ENCODE data around the gene MKRN2.

MKRN2 gene

DNA sequence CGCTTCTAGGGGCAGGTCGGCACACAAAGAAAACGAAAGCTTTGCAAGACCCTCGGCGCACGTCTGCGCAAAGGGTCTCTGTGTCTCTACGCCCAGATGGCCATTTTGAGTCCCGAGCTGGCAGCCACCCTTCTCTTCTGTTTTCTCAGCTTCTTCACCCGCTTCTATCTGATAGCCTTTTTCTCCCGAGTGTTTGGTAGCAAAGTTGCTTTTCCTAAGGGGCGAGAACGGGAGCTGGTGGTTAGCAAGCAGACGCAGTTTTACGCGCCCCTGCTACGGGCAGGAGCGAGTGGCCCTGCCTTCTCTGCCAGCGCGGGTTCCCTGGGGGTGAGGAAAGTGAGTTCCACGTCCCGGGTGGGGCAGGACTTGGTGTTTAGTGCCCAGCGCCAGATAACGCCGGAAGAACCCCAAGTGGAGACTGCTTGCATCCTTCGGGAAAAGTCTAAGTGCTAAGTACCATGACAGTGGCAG is 2.9 kb upstream of the MKRN2 start:
- no peak for DNase-seq (ENCODE audit: low read depth in 2 of 2)

DNA sequence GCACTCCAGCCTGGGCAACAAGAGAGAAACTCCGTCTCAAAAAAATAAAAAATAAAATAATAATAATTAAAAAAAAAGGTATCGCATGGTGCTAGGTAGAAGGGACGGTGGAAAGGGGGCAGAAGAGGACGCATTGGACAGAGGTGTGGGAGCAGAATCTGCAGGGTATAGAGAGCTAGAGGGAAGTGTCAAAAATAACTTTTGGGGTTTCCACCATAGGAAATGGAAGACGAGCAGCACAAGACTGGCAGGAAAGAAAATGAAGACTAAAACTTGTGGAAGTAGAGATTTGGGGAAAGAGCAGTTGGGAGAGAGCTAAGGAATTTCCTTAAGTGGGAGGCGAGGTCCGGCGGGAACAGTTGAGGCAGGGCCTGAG is 585 bp upstream of the MKRN2 start:
- no peak for DNase-seq (ENCODE audit: low read depth in 2 of 2)

DNA sequence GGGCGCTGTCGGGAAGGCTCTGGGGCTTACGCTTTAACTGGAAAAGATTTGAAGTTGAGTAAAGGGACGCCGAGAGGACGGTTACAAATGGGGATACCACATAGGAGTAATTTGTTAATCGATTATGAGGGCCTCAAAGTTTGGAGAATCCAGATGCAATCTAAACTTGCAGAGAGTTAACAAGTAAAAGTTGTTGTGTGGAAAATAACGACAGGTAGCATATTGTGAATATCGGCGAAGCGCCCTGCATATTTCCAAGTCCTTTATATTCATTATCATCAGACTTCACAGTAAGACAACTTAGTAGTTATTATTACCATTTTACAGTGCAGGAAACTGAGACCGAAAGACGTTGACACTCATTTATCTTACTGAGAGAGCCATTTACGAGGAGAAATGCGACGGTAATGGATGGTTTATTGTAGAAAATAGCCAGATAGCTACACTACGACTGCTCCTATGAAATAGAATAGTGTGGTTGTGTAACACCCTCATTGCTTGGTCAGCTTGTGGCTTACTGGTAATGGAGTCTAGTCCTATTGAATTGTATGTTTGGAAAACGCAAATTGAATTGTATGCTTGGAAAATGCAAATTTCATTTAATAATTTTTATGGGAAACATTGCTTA is 700 bp downstream of the MKRN2 start:
- DNase-seq (ENCODE audit: low read depth in 2 of 2) = no peak

DNA sequence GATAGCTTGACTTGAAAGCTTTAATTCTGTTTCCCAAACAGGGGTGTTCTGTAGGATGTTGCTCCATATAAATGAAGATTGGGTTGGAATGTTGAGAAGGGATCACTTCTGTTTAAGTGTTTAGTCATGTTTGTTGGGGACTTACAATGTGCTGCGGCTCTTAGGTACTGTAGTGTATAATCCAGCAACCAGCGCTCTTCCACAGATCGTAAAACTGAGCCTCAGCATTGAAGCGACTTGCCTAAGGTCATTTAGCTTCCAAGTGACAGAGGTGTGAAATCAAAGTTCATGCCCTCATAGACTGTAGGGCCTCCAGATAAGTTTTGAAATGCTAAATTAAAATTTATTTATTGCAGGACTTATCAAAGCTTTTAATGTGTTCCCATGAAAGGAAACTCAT is 1.8 kb downstream of the MKRN2 start:
- DNase-seq (ENCODE audit: low read depth in 2 of 2) = no peak

DNA sequence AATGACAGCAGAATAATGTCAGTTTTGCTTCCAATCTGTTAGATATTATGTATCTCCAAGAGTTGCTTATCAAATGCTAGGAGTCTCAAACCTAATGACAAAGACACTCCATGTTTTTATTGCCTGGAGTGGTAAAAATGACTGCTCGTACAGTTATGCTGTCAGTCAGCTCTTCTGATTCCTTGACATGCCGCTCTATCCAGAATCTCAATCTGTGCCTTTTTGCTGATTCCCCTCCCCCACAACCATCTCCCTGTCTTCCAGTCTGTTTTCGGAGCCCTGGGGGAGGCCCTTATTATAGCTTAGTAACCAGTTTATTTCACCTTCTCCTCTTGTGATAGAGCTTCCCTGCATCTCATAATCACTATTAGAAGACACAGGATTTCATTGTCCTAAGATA is 2.6 kb downstream of the MKRN2 start:
- no peak for DNase-seq (ENCODE audit: low read depth in 2 of 2)

DNA sequence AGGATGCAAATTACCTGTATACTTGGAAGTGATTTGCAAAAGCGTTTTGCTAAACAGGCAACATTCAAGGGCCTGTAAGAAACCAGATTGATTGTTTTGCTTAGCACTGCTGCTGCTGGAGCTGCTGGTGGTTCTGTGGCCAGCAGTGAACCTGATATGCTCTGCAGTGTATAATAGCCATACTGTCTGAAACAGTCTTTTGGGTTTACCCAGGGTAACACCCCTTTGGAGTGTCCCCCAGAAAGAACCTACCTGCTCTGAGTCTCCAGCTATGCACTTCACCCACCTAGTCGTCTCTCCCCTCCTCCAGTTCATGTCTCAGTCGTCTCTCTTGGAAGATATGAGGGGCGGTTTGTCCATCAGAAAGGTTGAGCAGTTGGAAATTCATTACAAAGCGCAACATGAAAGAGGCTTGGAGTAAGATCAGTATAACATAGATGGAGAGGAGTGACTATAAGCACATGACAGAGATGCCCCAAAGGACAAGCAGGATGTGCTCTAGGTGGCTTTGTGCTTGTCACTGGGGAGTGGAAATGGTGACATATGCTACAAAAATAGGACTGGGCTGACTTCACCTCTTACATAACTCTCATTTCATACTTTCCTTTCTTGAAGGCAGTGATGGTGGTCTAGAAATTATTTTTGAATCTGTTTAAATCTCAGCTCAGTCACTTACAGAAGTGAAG is 3.8 kb downstream of the MKRN2 start:
- DNase-seq (ENCODE audit: low read depth in 2 of 2) = no peak

DNA sequence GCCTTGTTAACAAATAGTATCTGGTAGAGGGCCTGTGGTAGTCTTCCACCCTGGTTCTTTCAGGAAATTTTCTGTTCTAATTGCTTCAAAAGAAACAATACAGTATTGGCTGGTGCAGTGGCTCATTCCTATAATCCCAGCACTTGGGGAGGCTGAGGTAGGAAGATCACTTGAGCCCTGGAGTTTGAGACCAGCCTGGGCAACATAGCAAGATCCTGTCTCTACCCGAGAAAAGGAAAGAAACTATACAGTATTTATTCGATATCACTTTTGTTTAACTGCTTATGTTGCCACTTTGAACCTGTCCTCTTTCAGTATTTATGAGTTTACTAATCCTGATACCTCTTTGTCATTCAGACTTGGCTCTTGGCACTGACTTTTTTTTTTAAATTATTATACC is 4.5 kb downstream of the MKRN2 start:
- no peak for DNase-seq (ENCODE audit: low read depth in 2 of 2)

DNA sequence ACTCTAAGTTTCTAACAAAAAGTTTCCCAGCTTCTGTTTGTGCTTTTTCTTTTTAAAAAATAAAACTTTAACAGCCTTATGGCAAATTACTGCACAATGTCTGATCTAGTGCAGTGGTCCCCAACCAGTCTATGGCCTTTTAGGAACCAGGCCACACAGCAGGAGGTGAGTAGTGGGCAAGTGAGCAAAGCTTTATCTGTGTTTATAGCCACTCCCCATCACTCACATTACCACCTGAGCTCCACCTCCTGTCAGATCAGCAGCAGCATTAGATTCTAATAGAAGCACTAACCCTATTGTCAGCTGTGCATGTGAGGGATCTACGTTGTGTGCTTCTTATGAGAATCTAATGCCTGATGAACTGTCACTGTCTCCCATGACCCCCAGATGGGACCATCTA is 5.6 kb downstream of the MKRN2 start:
- no peak for DNase-seq (ENCODE audit: low read depth in 2 of 2)

DNA sequence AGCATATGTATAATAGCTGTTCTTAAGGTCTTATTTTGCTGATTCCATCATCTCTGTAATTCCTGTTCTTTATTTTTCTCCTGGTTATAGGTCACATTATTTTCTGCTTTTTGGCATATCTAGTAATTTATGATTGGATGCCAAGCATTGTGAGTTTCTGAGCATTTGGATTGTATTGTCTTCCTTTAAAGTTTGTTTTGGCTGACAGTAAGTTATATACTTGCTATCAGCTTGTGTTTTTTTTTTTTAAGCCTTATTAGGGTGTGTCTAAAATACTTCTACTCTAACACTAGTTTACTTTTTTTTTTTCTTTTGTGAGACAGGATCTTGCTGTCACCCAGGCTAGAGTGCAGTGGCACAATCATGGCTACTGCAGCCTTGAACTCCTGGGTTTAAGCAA is 10.1 kb downstream of the MKRN2 start:
- DNase-seq (ENCODE audit: low read depth in 2 of 2) = no peak

DNA sequence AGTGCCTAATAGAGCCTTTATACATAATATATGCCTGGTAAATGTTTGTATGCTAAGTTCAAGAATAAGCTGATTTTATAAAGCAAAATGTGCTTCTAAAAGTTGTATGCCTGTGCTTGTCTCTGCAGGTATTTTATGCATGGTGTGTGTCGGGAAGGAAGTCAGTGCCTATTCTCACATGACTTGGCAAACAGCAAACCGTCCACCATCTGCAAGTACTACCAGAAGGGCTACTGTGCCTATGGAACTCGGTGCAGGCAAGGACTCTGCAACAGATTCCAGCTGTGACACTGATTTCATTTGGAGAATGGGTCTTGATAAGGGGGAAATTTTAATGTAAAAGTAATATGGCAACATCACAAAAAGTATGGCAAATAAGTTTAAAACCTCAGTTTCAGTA is 11.9 kb downstream of the MKRN2 start:
- no peak for DNase-seq (ENCODE audit: low read depth in 2 of 2)

DNA sequence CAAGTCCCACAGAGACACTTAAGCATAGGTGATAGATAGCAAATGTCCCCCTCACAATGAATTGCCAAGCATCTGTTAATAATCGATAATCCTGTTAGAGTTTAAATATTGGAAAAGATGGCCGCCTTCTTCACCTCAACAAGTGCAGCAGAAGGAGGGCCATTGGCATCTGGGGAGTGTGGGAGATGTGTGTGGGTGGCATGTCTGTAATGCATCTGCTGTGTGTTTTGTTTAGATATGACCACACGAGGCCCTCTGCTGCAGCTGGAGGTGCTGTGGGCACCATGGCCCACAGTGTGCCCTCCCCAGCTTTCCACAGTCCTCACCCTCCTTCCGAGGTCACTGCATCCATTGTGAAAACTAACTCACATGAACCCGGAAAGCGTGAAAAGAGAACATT is 12.9 kb downstream of the MKRN2 start:
- no peak for DNase-seq (ENCODE audit: low read depth in 2 of 2)

DNA sequence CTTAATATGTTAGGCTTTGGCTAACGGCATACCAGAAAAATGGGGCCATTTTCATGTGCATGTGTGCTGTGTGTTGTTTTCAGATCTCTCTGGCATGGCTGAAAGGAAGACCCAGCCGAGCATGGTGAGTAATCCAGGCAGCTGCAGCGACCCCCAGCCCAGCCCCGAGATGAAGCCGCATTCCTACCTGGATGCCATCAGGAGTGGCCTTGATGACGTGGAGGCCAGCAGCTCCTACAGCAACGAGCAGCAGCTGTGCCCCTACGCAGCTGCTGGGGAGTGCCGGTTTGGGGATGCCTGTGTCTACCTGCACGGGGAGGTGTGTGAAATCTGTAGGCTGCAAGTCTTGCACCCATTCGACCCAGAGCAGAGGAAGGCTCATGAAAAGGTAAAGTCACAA is 15.1 kb downstream of the MKRN2 start:
- DNase-seq (ENCODE audit: low read depth in 2 of 2) = no peak

DNA sequence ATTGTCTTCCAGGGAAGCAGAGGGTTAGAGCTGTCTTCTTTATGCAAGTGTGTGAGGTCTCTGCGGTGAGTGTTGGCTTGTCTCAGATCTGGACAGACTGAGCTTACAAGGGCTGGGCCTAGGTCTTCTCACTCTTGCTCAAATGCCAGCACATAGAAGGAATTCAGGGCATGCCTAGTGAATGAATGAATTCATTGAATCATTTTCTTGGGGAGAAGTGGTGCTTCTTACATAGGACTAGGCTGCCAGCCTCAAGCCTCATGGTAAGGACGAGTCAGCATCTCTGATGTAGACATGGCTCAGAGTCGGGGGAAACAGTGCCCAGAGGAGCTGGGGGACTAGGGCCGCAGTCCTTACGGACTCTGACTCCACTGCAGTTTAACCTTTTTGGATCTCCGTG is 17.2 kb downstream of the MKRN2 start:
- no peak for DNase-seq (ENCODE audit: low read depth in 2 of 2)

DNA sequence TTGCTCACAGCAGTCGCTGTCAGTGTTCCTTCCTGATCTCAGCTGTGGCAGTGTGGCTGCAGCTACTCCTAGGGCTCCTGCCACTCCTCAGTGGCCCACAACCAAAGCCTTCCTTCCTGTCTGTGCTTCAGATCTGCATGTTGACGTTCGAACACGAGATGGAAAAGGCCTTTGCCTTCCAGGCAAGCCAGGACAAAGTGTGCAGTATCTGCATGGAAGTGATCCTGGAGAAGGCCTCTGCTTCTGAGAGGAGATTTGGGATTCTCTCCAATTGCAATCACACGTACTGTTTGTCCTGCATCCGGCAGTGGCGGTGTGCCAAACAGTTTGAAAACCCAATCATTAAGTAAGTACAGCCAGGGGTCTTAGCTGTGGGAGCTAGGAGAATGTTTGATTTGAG is 17.8 kb downstream of the MKRN2 start:
- DNase-seq (ENCODE audit: low read depth in 2 of 2) = no peak

DNA sequence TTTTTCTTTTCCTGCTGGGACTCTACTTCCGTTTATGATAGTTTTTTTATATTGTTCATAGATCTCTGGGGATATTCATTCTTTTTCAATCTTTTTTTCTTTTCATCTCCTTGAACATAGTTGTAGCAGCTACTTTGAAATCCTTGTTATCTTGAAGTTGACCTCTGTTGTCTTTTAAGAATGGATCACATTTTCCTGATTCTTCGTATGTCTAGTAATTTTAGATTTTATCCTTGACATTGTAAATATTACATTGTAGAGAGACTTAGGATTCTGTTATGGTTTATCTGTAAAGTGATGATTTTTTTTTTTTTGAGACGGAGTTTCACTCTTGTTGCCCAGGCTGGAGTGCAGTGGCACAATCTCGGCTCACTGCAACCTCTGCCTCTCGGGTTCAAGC is 20.5 kb downstream of the MKRN2 start:
- no peak for DNase-seq (ENCODE audit: low read depth in 2 of 2)

DNA sequence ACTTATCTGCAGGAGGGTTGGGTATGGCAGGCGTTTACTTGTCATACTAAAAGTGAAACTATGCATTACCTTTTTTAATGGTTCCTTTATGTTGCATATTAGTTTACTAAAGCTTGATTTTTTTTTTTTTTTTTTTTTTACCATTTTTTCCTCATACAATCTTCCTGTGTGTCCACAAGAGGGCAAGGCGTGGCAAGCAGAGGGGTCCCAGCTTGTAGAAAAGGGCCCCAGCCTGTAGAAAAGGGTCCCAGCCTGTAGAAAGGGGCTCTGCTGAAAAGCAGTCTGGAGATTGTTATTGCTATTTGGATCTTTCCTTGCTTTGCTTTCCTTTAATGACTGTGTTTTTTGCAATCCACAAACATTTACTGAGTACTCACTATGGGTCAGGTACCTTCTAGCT is 21.9 kb downstream of the MKRN2 start:
- no peak for DNase-seq (ENCODE audit: low read depth in 2 of 2)

DNA sequence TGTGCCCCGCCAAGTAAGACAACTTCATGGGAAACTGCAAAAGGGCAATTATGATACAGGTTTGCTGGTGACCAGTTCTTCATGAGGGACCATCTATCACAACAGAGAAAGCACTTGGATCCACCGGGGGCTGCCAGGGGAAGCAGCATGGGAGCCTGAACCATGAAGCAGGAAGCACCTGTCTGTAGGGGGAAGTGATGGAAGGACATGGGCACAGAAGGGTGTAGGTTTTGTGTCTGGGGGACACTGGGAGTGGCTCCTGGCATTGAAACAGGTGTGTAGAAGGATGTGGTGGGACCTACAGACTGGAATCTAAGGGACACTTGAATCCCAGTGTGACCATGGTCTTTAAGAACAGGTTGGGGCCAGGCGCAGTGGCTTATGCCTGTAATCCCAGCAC is 22.6 kb downstream of the MKRN2 start:
- DNase-seq (ENCODE audit: low read depth in 2 of 2) = no peak

DNA sequence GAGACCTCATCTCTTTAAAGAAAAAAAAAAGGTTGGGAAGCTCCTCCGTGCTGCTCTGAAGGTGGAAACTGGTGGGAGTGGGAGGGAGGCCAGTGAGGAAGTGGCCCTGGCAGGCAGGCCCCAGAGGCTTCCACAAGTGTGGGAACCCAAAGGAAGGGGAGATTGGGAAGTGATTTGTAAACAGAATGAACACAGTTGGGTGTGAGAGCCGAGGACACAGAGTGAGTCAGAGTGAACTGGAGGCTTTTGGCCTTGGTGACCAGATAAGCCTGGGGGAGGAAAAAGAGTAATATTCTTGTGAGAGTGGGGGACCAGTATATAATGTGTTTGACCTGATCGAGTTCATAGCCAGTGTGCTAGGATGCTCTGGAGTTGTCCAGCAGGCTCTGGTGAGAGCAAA is 23.0 kb downstream of the MKRN2 start:
- no peak for DNase-seq (ENCODE audit: low read depth in 2 of 2)

DNA sequence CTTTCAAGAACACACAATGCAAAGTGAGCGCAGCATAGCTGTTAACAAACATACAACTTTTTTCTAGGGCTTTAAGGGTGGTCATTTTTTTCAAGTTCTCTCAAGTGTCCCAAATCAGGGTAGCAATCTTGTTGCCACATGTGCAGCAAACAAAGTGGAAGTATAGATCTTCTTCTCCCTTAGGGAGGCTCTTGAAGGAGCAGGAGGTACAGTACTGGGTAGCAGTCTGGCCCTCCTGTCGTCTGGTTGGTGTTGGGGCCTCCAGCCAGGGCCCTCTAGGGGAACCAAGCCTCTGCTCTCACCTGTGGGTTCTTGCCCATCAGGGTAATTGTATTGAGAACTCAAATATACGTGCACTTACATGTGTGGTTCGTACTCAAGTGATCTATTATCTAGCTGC is 25.8 kb downstream of the MKRN2 start:
- DNase-seq (ENCODE audit: low read depth in 2 of 2) = no peak

DNA sequence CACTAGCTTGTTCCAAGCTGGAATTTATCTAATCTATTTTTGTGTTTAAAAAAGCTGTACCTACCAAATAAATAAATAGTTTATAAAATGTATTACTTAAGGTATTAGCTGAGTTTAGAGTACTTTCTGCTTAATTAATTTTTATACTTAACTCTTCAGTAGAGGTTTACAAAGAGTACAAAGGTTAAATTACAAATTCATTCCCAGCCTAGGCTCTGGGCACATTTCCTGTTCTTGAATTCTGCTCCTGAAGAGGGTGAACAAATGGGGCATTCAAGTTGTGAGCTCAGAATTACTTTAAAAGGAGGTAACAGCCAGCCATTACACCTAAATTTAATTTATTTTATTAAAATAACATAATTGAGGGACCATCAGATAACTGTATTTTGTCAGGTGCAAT is 26.4 kb downstream of the MKRN2 start:
- no peak for DNase-seq (ENCODE audit: low read depth in 2 of 2)

DNA sequence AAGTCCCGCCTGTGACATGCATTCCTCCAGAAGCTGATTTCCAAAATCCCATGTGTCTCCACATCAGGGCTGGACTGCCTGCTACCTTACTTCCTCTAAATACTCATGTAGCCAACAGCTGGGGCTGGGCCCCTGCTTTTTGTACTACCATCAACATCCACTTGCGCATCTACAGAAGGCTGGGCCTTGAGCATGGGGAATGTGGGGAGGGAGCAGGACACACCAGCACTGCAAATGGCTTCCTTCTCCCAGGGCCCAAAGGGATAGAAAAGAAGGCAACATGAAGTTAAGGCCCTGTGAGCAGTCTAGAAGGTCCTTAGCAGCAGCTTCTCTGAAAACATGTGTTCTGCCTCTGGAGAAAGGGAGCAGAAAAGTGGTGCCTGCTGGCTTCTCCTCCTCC is 27.2 kb downstream of the MKRN2 start:
- no peak for DNase-seq (ENCODE audit: low read depth in 2 of 2)

DNA sequence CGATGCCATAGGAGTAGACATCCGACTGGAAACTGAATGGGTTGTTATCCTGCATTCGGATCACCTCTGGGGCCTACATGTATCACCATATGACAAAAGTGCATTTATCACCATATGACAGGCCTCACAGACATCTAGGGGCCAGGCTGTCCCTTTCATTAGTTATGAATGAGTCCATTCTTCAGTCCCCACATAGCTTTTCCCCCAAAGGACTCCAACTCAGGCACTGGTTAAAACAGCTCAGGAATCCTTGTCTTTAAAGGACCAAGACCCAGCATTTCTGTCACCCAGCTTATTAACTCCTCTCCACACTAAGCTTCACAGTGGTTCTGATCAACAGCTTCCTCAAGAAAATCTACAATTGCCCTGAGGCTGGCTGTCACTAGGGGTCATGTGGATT is 28.3 kb downstream of the MKRN2 start:
- no peak for DNase-seq (ENCODE audit: low read depth in 2 of 2)

DNA sequence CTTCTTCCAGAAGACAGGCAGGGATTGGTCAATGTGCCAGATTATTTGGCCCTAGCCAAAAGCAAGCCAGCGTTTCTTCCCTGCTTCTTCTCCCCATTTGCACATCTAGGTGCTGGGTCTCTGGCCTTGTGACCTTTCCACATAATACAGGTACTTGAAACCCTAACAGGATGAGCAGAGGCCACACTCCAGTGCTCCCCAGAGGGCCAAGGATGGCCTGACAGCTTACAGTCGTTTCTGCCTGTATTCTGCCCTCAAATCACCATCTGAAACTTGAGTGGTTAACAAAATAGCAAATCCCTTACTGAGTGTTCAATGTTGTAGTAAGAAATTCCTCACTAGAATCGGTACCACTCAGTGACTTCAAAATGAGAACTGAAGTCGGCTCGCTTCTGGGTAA is 29.1 kb downstream of the MKRN2 start:
- DNase-seq (ENCODE audit: low read depth in 2 of 2) = no peak

DNA sequence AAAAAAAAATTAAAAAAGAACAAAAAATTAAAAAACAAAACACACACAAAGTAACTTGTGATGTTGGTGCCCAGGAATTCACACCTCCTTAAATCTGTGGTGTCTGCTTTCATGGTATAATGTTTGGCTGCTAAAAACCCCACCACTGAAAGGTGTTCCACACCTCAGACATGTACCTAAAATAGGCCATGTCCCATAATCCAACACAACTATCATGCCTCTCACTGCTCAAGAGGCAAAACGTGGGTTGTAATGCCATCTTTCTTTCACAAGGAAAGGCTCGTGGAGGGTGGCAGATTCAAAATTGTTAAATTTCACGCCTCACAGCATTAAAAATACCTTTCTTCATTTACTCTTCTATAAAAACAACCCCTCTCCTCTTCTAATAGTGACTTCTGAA is 29.5 kb downstream of the MKRN2 start:
- DNase-seq (ENCODE audit: low read depth in 2 of 2) = no peak
